Activated CD4-positive, alpha-beta T cell treated with anti-CD3 and anti-CD28 coated beads, Interleukin-2, Interleukin-4, amounts not matched to agents 100 ng/mL and 50 ng/mL, durations not matched to agents 16 hours and 8 hours (primary cell): Measurements from ENCODE around the gene BNC2.

ENCODE experiments used
- DNase-seq: peaks from one replicate; pipeline ENCODE4 v3.0.0-alpha.2; 2020; ENCODE audit warnings: low spot score

BNC2 gene

GRCh38 chr9:16413509-16414016 is 456.9 kb downstream of the BNC2 start:
- no peak for DNase-seq

GRCh38 chr9:16412740-16413139 is 457.7 kb downstream of the BNC2 start:
- DNase-seq = no peak

- DNase-seq = no peak
These were observed 459.2 kb downstream of the BNC2 start for GRCh38 chr9:16411311-16411710.

GRCh38 chr9:16410601-16411280 is 459.7 kb downstream of the BNC2 start:
- no peak for DNase-seq

GRCh38 chr9:16407617-16408016 is 462.9 kb downstream of the BNC2 start:
- no peak for DNase-seq

GRCh38 chr9:16406526-16407225 is 463.8 kb downstream of the BNC2 start:
- no peak for DNase-seq

- no peak for DNase-seq
These were observed 465.0 kb downstream of the BNC2 start for GRCh38 chr9:16405421-16405820.

GRCh38 chr9:16401701-16402100 is 468.8 kb downstream of the BNC2 start:
- no peak for DNase-seq

- DNase-seq = no peak
These were observed 471.8 kb downstream of the BNC2 start for GRCh38 chr9:16398691-16399090.

- DNase-seq = no peak
These were observed 474.1 kb downstream of the BNC2 start for GRCh38 chr9:16396389-16396788.

- DNase-seq = no peak
These were observed 479.1 kb downstream of the BNC2 start for GRCh38 chr9:16391369-16391768.

GRCh38 chr9:16387382-16387781 is 483.1 kb downstream of the BNC2 start:
- DNase-seq = no peak

- DNase-seq = no peak
These were observed 483.7 kb downstream of the BNC2 start for GRCh38 chr9:16386827-16387077.

GRCh38 chr9:16386007-16386826 is 484.3 kb downstream of the BNC2 start:
- no peak for DNase-seq

- no peak for DNase-seq
These were observed 484.9 kb downstream of the BNC2 start for GRCh38 chr9:16385590-16385989.

- DNase-seq = no peak
These were observed 485.5 kb downstream of the BNC2 start for GRCh38 chr9:16384993-16385392.

GRCh38 chr9:16377311-16377710 is 493.2 kb downstream of the BNC2 start:
- DNase-seq = no peak

GRCh38 chr9:16371306-16371705 is 499.2 kb downstream of the BNC2 start:
- no peak for DNase-seq

- DNase-seq = no peak
These were observed 499.8 kb downstream of the BNC2 start for GRCh38 chr9:16370647-16371046.

- no peak for DNase-seq
These were observed 501.0 kb downstream of the BNC2 start for GRCh38 chr9:16369427-16369826.

- no peak for DNase-seq
These were observed 502.0 kb downstream of the BNC2 start for GRCh38 chr9:16368237-16369087.

- no peak for DNase-seq
These were observed 502.8 kb downstream of the BNC2 start for GRCh38 chr9:16367605-16368231.
